Activated naive CD8-positive, alpha-beta T cell (primary cell): ENCODE data around the gene HAT1.
"Not testable (repeated sequence)": the region's sequence is repeated elsewhere in the genome, so short reads cannot be mapped to it uniquely, and the experiment has no call there.

ENCODE experiments used
- H3K27ac Mint-ChIP-seq: one replicate; pipeline ENCODE4 v1.8.0; 2021; ENCODE audit warnings: mixed read lengths
- H3K27me3 Mint-ChIP-seq: one replicate; pipeline ENCODE4 v1.8.0; 2021; ENCODE audit warnings: mixed read lengths
- H3K36me3 Mint-ChIP-seq: one replicate; pipeline ENCODE4 v1.8.0; 2021; ENCODE audit warnings: mixed read lengths
- H3K4me1 Mint-ChIP-seq: one replicate; pipeline ENCODE4 v1.8.0; 2021; ENCODE audit warnings: low read depth, mixed read lengths
- H3K4me3 Mint-ChIP-seq: one replicate; pipeline ENCODE4 v1.8.0; 2021; ENCODE audit warnings: mild to moderate bottlenecking, mixed read lengths
- H3K9me3 Mint-ChIP-seq: one replicate; pipeline ENCODE4 v1.8.0; 2021; ENCODE audit warnings: low read depth, mixed read lengths

HAT1 gene

GRCh38 chr2:171899623-171900282, 22.5 kb upstream of the HAT1 start:
- H3K4me3 Mint-ChIP-seq, H3K4me1 Mint-ChIP-seq, H3K27me3 Mint-ChIP-seq: not testable (repeated sequence)

GRCh38 chr2:171902840-171903420, 19.3 kb upstream of the HAT1 start:
- Mint-ChIP-seq H3K36me3 (peaks cover 2% of the 10 kb centered on the region), H3K4me1 (no peaks in the 10 kb centered on the region), H3K27ac (no peak overlapping the region), H3K27me3 (peaks cover 6% of the 10 kb centered on the region), H3K9me3 (no peaks in the 10 kb centered on the region), H3K4me3 (no peak overlapping the region)

More at GRCh38 chr2:171899623-171900282, 22.5 kb upstream of the HAT1 start:
- H3K36me3 Mint-ChIP-seq, H3K9me3 Mint-ChIP-seq, H3K27ac Mint-ChIP-seq: not testable (repeated sequence)

GRCh38 chr2:171908235-171908634, 14.0 kb upstream of the HAT1 start:
- no peak overlapping the region for H3K4me3 Mint-ChIP-seq
- H3K4me1 Mint-ChIP-seq = no peaks in the 10 kb centered on the region
- H3K27me3 Mint-ChIP-seq = peaks cover 4% of the 10 kb centered on the region
- H3K27ac Mint-ChIP-seq = no peak overlapping the region
- H3K36me3 Mint-ChIP-seq = peaks cover 2% of the 10 kb centered on the region
- H3K9me3 Mint-ChIP-seq = no peaks in the 10 kb centered on the region

- H3K27me3 Mint-ChIP-seq = peaks cover 3% of the 10 kb centered on the region
- H3K27ac Mint-ChIP-seq = no peak overlapping the region
- H3K36me3 Mint-ChIP-seq = peaks cover 2% of the 10 kb centered on the region
- no peaks in the 10 kb centered on the region for H3K9me3 Mint-ChIP-seq
- H3K4me3 Mint-ChIP-seq = no peak overlapping the region
- no peaks in the 10 kb centered on the region for H3K4me1 Mint-ChIP-seq
Observed at GRCh38 chr2:171909266-171909665, 13.0 kb upstream of the HAT1 start.

- Mint-ChIP-seq H3K9me3 (no peaks in the 10 kb centered on the region), H3K27ac (no peak overlapping the region), H3K27me3 (peaks cover 2% of the 10 kb centered on the region), H3K36me3 (no peaks in the 10 kb centered on the region), H3K4me1 (no peaks in the 10 kb centered on the region), H3K4me3 (no peak overlapping the region)
Observed at GRCh38 chr2:171910494-171910893, 11.8 kb upstream of the HAT1 start.

- Mint-ChIP-seq H3K4me3 (no peak overlapping the region), H3K27ac (no peak overlapping the region), H3K9me3 (no peaks in the 10 kb centered on the region), H3K4me1 (no peaks in the 10 kb centered on the region), H3K36me3 (no peaks in the 10 kb centered on the region), H3K27me3 (no peaks in the 10 kb centered on the region)
Observed at GRCh38 chr2:171913517-171913916, 8.7 kb upstream of the HAT1 start.

- H3K9me3 Mint-ChIP-seq = no peaks in the 10 kb centered on the region
- H3K36me3 Mint-ChIP-seq = no peaks in the 10 kb centered on the region
- H3K27ac Mint-ChIP-seq = no peak overlapping the region
- H3K4me1 Mint-ChIP-seq = peaks cover 20% of the 10 kb centered on the region
- H3K4me3 Mint-ChIP-seq = no peak overlapping the region
- H3K27me3 Mint-ChIP-seq = no peaks in the 10 kb centered on the region
Observed at GRCh38 chr2:171919453-171919852, 2.8 kb upstream of the HAT1 start.

GRCh38 chr2:171921970-171922229, 361 bp upstream of the HAT1 start:
- no peaks in the 10 kb centered on the region for H3K9me3 Mint-ChIP-seq
- peaks cover 34% of the 10 kb centered on the region for H3K4me1 Mint-ChIP-seq
- peaks cover 3% of the 10 kb centered on the region for H3K36me3 Mint-ChIP-seq
- H3K27me3 Mint-ChIP-seq = no peaks in the 10 kb centered on the region
- H3K4me3 Mint-ChIP-seq = peak overlapping the region; percentile 100
- peak overlapping the region; percentile 100 for H3K27ac Mint-ChIP-seq

- Mint-ChIP-seq H3K4me1 (peaks cover 41% of the 10 kb centered on the region), H3K27ac (peak overlapping the region; percentile 100), H3K27me3 (no peaks in the 10 kb centered on the region), H3K36me3 (peaks cover 6% of the 10 kb centered on the region), H3K9me3 (no peaks in the 10 kb centered on the region), H3K4me3 (peak overlapping the region; percentile 100)
Observed at GRCh38 chr2:171923206-171923605, 945 bp downstream of the HAT1 start.

- Mint-ChIP-seq H3K9me3 (no peaks in the 10 kb centered on the region), H3K36me3 (peaks cover 8% of the 10 kb centered on the region), H3K4me1 (peaks cover 51% of the 10 kb centered on the region), H3K27me3 (no peaks in the 10 kb centered on the region), H3K27ac (peak overlapping the region; percentile 100), H3K4me3 (peak overlapping the region; percentile 100)
Observed at GRCh38 chr2:171924170-171924942, 2.1 kb downstream of the HAT1 start.

- no peak overlapping the region for H3K4me3 Mint-ChIP-seq
- H3K4me1 Mint-ChIP-seq = peaks cover 56% of the 10 kb centered on the region
- peaks cover 33% of the 10 kb centered on the region for H3K36me3 Mint-ChIP-seq
- no peak overlapping the region for H3K27ac Mint-ChIP-seq
- H3K27me3 Mint-ChIP-seq = no peaks in the 10 kb centered on the region
- H3K9me3 Mint-ChIP-seq = no peaks in the 10 kb centered on the region
Observed at GRCh38 chr2:171930385-171930784, 8.1 kb downstream of the HAT1 start.

GRCh38 chr2:171939058-171939742, 16.9 kb downstream of the HAT1 start:
- Mint-ChIP-seq H3K4me3 (no peak overlapping the region), H3K27me3 (no peaks in the 10 kb centered on the region), H3K4me1 (peaks cover 46% of the 10 kb centered on the region), H3K27ac (no peak overlapping the region), H3K36me3 (peaks cover 22% of the 10 kb centered on the region), H3K9me3 (no peaks in the 10 kb centered on the region)

GRCh38 chr2:171939743-171940071, 17.4 kb downstream of the HAT1 start:
- peaks cover 19% of the 10 kb centered on the region for H3K36me3 Mint-ChIP-seq
- no peaks in the 10 kb centered on the region for H3K9me3 Mint-ChIP-seq
- peaks cover 45% of the 10 kb centered on the region for H3K4me1 Mint-ChIP-seq
- no peaks in the 10 kb centered on the region for H3K27me3 Mint-ChIP-seq
- no peak overlapping the region for H3K4me3 Mint-ChIP-seq
- H3K27ac Mint-ChIP-seq = no peak overlapping the region

GRCh38 chr2:171941316-171941699, 19.0 kb downstream of the HAT1 start:
- Mint-ChIP-seq H3K4me3 (no peak overlapping the region), H3K36me3 (peaks cover 12% of the 10 kb centered on the region), H3K4me1 (peaks cover 38% of the 10 kb centered on the region), H3K27ac (no peak overlapping the region), H3K9me3 (no peaks in the 10 kb centered on the region), H3K27me3 (no peaks in the 10 kb centered on the region)

- no peak overlapping the region for H3K4me3 Mint-ChIP-seq
- H3K9me3 Mint-ChIP-seq = no peaks in the 10 kb centered on the region
- peaks cover 27% of the 10 kb centered on the region for H3K4me1 Mint-ChIP-seq
- peaks cover 14% of the 10 kb centered on the region for H3K36me3 Mint-ChIP-seq
- no peak overlapping the region for H3K27ac Mint-ChIP-seq
- H3K27me3 Mint-ChIP-seq = no peaks in the 10 kb centered on the region
Observed at GRCh38 chr2:171943869-171944268, 21.6 kb downstream of the HAT1 start.
